ENCODE data around the gene SPOCK2.

GRCh38 chr10:72092171-72092924 lies 4.0 kb upstream of the SPOCK2 start:
- TF ChIP-seq, protein P1, sequence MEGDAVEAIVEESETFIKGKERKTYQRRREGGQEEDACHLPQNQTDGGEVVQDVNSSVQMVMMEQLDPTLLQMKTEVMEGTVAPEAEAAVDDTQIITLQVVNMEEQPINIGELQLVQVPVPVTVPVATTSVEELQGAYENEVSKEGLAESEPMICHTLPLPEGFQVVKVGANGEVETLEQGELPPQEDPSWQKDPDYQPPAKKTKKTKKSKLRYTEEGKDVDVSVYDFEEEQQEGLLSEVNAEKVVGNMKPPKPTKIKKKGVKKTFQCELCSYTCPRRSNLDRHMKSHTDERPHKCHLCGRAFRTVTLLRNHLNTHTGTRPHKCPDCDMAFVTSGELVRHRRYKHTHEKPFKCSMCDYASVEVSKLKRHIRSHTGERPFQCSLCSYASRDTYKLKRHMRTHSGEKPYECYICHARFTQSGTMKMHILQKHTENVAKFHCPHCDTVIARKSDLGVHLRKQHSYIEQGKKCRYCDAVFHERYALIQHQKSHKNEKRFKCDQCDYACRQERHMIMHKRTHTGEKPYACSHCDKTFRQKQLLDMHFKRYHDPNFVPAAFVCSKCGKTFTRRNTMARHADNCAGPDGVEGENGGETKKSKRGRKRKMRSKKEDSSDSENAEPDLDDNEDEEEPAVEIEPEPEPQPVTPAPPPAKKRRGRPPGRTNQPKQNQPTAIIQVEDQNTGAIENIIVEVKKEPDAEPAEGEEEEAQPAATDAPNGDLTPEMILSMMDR (IDR thresholded peaks at IDR 0.05) = no peak
- no peak for TF ChIP-seq POLR2AphosphoS5 (IDR thresholded peaks at IDR 0.05)
